ENCODE measurements around the gene ALOXE3.
"Not testable (repeated sequence)": the region's sequence is repeated elsewhere in the genome, so short reads cannot be mapped to it uniquely, and the experiment has no call there.

ALOXE3 gene

DNA sequence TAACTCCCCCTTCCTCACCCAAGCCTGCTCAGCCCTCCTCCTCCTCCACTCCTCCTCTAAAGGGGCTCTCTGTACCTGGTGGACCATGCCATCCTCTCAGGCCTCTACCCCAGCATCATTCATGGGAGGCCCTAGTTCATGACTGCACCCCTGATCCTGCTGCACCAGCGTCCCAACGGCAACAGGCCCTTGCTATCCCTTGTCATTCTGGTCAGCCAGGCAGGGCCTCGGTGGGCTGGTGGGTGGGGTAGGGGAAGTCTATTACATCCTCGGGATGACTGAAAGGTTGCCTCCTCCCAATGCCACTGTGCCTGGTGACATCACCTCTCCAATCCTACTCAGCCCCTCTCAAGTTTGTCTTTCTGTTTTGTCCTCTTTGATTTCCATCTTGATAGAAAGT lies 50.5 kb downstream of the ALOXE3 start:
- no peak for DNase-seq

DNA sequence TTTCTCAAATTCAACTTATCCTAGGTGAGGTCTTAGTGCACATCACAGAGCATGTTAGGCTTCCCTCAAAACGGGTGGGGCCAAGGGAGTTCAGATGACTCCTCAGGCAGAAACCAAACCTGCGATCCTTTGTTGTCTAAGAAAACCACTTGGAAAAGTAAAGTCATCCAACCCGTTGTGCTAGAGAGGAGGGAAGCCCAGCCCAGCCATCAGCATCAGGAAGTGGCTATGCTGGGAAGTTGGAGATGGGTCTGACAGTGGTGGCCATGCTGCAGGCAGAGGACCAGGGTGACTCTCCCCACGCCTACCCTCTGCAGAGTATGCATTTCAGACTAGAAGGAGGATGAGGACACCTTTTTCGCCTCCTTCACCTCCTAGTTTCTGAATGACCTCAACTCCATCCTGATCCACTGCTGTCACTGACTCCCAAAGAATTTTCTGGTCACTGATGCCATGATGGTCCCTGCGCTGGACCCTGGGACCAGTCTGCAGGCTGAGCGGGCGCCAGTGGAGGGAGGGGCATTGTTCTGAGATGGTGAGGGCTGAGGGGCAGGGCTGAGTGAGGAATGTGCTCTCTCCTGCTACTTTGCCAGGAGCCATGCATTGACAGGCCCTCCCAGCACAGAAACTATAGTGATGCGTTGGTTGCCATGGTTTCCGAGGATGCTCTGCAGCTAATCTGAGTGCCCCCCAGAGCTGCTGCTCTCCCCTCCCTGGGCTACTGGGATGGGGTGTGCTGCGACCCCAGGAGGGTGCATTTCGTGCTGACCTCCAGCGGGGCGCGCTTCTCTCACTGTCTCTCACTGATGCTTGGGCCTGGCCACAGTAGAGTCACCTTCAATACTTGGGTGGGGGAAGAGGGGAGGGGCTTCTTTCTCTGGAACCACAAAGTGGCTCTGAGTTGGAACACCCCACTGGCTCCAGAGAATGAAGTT lies 51.2 kb downstream of the ALOXE3 start:
- DNase-seq, result no peak

DNA sequence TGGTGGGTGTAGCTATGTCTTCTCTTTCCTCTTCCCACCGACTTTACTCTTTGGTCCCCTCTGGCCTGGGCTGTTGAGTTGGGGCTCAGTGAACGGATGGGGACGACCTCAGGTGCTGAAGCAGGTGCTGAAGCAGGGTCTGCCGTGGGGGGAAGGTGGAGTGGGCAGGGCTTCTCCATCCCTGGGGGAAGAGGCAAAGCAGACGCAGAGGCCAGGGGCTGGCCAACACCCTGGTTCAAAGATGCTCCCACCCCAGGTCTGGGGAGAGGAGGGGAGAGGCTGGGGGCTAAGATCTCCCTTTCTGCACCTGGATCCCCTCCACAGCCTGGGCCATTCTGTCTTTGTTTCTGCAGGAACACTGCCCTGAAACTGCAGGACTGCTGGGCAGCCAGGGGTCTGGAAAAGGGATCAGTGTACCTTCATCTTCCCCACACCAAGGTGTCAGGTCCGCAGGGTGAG lies 53.7 kb downstream of the ALOXE3 start:
- DNase-seq, result no peak

DNA sequence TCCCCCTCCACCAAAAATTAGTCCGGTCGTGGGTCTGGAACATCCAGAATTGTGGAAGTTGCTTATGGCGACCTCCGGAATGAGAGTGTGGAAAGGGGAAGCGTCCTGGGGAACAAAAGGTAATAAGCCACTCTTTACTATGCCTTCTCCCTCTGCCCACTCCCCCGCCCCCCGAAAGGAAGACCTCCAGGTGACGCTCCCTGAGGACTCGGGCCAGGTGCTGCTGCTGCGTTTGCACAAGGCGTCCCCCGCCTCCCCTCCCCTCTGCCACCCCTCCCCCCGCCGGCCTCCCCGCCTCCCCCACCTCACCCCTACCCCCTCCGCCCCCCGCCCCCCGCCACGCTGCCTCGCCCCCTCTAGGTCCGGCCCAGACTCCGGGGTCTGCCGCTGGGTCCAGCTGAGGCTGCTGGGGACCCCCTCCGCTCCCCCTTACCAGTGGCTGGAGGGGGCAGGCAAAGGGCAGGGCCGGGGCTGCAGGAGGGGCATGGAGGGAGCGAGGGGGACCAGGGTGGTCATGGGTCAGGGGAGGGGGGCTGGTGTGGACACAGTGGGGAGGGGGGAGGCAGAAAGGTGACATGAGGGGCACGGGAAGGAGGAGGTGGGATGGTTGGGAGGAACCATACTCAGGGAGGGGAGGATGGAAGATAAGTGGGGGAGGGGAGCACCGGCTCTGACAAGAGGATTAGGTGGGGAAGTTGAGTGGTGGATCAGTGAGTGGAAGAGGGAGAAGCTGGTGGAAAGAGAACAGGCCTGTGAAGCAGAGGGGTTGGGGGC lies 54.4 kb downstream of the ALOXE3 start:
- DNase-seq, result no peak

DNA sequence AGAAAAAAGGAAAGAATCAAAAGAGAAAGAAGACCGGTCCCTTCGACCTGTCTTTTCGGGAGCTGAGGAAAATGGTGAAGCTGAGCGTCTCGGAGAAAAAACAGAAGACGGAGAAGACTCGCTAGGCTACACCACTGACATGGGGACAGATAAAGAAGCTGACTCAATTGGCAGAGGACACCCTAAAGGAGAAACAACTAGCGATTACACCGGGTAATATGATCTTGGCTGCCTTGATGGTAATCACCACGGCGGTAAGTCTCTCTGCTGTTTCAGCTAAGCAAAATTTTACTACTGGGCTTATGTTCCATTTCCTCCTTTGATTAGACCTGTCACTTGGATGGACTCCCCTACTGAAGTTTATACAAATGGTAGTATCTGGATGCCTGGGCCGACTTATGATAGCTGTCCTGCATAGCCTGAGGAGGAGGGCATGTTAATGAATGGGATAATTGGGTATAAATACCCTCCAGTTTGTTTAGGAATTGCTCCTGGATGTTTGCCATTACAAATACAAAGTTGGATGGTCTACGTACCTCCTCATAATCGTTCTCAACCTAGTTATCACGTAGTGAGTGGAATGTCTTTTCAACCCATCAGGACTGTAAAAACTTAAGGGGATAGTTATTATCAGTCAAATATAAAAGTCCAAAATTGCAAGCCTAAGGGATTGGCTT lies 55.4 kb downstream of the ALOXE3 start:
- no peak for DNase-seq

DNA sequence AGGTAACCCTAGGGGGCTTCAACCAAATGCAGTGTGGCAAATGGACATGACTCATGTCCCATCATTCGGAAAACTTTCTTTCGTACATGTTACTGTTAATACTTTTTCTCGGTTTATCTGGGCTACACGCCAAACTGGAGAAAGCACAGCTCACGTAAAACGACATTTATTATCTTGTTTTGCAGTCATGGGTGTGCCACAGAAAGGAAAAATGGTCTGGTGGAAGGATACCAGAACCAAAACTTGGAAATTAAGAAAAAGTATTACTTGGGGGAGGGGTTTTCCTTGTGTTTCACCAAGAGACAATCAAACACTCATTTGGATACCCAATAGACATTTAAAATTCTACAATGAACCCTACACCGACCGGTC lies 55.9 kb downstream of the ALOXE3 start:
- no peak for DNase-seq

DNA sequence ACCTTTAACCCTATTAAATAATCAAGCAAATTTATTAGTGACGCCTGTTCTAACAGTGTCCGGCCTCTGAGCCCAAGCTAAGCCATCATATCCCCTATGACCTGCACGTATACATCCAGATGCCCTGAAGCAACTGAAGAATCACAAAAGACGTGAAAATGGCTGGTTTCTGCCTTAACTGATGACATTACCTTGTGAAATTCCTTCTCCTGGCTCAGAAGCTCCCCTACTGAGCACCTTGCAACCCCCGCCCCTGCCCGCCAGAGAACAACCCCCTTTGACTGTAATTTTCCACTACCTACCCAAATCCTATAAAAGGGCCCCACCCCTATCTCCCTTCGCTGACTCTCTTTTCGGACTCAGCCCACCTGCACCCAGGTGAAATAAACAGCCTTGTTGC lies 56.5 kb downstream of the ALOXE3 start:
- not testable (repeated sequence) for DNase-seq

DNA sequence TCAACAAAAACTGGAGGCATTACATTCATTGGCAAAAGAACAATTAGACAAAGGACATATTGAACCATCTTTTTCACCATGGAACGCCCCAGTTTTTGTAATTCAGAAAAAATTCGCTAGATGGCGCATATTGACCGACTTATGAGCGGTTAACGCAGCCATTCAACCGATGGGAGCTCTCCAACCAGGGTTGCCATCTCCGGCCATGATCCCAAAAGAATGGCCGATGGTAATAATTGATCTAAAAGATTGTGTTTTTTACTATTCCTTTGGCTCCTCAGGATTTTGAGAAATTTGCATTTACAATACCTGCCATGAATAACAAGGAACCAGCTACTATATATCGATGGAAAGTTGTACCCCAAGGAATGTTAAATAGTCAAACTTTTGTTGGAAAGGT lies 58.0 kb downstream of the ALOXE3 start:
- peak; percentile 48 for DNase-seq

DNA sequence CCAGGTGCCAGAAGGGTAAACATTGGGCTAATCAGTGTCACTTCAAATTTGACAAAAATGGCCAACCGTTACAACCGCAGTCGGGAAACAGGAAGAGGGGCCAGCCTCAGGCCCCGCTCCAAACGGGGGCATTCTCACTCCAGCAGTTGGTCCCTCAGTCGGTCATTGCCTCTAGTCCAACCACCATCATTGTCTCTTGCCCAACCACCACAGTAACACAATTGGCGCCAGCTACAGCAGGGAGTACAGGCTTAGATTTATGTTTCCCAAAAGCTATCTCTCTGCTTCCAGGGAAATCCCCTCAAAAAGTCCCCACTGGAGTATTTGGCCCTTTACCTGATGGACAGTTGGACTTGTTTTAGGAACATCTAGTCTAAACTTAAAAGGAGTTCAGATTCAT lies 59.2 kb downstream of the ALOXE3 start:
- DNase-seq, result no peak

DNA sequence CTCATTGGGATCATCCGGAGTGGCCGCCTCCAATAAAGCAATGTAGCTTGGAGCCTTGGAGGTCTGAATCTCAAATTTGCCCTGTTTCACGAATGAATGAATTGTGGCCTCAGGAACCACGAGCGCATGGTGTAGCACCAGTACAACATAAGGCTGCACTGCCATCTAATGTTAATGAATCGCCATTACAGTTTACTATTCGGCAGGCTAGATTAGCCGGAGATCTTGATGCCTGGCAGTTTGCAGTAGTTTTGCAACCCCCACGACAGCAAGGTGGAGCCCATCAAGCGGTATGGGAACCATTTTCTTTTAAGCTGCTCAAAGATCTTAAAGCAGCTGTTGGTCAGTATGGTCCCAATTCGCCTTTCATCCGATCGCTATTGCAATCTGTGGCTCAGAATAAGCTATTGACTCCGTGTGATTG lies 60.6 kb downstream of the ALOXE3 start:
- peak; percentile 38 for DNase-seq

DNA sequence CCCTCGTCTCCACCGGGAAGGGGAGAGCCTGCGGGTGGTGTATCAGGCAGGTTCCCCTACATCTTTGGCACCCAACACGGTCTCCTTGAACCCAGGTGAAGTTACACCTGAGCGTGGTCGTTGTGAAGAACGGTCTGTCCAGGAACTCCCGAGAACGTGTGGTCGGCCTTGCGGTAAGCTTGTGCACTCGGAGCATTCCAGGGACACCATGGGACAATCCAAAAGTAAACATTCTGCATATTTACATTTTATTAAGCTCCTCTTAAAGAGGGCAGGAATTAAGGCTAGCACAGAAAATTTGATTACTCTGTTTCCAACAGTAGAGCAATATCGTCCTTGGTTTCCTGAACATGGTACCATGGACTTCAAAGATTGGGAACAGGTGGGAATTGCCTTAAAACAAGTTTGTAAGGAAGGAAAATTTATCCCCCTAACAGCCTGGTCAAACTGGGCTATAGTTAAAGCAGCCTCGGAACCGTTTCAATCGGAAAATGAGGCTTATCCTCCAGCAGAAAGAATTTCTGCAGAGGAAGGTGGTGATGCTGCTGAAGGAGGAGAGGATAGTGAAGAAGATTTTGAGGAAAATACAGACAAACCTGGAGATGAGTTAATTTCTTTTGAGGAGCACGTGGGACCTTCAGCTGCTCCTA lies 61.2 kb downstream of the ALOXE3 start:
- no peak for DNase-seq

DNA sequence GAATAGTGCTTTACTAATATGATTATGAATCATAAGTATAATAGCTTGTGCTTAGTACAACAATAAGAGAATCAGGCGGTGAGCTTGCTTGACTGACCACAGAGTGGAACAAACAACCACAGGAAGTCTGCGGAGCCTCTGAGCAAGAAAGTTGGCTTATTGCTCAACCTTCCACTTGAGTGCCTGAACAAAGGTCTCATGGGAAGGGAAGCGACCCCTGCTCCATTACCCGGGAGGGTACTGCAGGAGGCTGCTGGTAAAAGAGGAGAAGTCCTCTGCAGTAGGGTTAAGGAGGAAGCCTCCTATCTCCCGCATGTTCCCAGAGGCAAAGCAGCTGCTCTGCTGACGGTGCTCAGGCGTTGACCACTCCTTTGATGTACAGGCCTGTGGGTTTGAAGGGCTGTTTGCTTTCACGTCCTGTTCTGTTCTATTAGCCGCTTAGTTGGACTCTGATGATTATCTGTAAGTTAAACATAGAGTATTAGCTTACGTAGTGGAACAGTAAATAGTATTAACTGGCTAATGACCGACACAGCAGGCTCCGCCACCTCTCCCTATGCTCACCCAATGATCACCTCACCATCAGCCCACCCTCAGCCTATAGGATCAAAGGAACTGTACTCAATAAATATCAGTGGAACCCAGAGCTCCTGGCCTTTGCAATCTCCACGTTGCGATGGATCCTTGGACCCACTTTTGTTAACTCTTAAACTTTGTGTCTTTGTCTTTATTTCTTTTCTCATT lies 61.9 kb downstream of the ALOXE3 start:
- DNase-seq, result no peak

DNA sequence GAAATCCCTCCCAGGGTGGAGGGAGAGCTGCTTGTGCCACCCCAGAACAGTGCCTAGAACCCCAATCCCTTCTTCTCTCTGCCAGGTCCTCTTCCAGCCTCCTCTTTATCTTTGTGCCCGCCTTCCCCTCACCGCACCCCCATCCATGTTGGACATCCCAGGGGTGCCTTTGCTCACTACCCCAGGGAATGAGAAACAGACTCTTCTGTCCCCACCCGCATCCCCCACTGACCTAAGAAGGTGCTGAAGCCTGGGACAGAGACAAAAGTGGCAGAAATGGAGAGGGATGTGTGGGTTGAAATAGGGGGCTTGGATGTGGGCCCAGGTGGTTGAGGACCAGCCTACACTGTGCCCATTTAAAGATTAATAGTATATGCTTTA lies 62.5 kb downstream of the ALOXE3 start:
- no peak for DNase-seq

DNA sequence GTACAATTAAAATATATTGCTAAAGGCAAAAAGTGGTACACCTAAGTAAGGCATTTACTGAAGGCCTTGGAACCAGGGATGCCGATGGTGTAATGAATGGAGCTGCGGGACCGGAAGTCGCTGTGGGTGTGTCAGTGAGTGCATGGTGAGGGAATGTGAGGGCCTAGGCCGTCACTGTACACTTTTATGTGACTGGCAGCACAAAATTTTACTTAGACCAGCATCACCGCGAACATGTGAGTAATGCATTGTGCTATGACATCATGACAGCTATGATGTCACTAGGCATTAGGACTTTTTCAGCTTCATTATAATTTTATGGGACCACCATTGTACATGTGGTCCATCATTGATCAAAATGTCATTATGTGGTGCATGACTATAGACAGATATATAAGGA lies 64.7 kb downstream of the ALOXE3 start:
- DNase-seq, result no peak

DNA sequence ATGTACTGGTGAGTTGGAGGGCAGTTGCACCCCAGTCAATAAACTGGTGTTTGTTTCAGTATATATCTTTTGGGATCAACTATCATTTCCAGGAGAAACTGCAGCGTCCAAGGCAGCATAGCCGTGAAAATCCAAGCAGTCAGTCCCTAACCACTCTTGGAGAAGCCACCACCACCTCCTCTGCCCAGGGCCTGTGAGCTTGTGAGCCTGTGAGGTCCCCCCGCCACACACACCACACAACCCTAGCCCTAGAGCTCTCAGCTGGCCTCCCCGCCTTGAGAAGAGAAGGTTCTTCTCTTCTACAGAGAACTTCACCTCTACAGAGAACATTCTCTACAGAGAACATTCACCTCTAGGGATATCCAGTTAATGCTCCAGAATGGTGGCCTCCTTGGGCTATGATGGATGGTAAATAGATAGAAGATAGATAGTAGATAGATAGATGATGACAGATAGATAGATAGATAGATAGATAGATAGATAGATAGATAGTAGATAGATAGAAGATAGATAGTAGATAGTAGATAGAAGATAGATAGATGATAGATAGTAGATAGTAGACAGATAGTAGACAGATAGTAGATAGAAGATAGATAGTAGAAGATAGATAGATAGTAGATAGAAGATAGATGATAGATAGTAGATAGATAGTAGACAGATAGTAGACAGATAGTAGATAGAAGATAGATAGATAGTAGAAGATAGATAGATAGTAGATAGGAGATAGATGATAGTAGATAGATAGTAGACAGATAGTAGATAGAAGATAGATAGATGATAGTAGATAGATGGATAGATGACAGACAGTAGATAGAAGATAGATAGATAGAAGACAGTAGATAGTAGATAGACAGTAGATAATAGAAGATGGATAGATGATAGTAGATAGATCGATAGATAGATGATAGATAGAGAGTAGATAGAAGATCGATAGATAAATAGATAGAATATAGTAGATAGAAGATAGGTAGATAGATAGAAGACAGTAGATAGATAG lies 65.8 kb downstream of the ALOXE3 start:
- DNase-seq, result no peak

DNA sequence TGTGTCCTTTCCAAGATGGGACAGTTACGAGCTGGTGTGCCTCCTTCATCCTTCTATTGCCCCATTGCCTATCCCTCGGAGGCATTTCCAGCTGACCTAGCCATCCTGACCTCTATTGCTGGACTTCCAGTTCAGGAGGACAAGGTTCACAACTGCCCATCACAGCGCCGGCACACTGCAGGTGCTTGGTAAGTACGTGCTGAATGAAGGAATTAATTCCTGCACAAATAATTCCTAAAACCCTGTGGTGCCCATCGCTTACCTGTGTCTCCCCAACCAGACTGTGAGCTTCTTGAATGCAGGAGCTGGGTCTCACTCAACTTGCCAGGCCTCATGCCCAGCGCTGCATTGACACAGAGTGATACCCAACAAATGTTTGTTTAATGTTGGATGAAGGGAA lies 66.5 kb downstream of the ALOXE3 start:
- DNase-seq, result no peak

DNA sequence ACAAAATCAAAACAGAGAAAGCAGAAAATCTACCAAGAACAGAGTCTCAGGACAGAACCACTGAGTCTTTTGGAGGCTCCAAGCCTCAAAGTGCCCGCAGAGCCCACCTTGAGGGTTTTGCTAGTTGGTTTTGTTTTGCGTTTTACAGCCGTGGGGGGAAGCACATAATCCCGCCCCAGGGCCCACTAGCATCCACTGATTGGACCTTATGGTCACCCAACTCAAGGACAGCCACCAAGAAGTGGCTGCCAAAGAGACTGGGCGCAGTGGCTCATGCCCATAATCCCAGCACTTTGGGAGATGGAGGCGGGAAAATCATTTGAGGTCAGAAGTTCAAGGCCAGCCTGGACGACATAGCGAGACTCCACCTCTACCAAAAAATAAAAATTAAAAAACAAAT lies 69.6 kb downstream of the ALOXE3 start:
- DNase-seq, result no peak

DNA sequence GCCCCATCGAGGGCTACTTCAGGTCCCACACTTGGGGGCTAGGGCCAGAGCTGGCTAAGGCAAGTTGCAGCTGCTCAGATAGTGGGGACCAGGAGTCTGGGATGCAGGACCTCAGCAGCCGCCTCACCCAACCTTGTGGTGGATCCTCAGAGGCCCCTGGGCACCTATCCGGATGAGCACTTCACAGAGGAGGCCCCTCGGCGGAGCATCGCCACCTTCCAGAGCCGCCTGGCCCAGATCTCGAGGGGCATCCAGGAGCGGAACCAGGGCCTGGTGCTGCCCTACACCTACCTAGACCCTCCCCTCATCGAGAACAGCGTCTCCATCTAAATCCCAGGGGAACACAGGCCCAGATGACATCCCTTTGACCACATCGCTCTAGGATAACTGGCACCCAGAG lies 70.1 kb downstream of the ALOXE3 start:
- no peak for DNase-seq

DNA sequence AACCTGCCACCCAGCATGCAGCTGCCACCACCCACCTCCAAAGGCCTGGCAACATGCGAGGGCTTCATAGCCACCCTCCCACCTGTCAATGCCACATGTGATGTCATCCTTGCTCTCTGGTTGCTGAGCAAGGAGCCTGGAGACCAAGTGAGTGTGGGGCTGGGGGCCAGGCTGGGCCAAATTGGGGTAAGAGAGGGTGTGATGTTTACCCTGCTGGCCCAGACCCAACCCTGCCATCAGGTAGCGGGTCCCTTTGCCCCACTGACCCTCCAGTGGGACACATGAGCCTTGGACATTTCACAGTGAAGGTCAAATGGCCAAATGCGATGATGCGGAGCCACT lies 70.6 kb downstream of the ALOXE3 start:
- no peak for DNase-seq

DNA sequence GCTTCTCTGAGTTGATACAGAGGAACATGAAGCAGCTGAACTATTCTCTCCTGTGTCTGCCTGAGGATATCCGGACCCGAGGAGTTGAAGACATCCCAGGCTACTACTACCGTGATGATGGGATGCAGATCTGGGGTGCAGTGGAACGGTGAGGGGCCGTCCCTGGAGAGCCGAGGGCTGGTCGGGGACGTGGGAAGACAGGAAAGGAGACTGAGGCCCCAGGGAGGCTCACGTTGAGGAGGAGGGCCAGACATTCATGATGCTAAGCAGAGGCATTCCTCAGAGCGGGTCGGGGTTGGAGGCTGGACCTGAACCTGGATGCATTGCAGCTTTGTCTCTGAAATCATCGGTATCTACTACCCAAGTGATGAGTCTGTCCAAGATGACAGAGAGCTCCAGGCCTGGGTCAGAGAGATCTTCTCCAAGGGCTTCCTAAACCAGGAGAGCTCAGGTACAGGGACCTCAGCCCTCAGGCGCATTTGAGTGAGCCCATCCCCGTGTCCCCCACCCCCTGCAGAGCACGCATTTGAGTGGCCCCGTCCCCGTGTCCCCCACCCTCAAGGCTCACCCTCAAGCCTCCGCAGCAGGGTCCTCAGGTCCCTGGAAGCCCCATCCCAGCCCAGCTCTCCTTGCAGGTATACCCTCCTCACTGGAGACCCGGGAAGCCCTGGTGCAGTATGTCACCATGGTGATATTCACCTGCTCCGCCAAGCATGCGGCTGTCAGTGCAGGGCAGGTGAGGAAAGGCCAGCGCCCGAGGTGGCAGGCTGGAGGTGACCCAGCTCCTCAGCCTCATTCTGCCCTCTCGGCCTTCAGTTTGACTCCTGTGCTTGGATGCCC lies 71.2 kb downstream of the ALOXE3 start:
- no peak for DNase-seq
